Calu3 (cell line): ENCODE data around the gene TRIO. TPM values are rescaled to one million over a fixed set of nuclear protein-coding genes. Genes with fewer than 3 reads are reported as not detected.

Experiments used
- BruUV-seq: library from RNA; stranded (reverse); fragments of 400-500 nt; replicated peaks from 2 replicates; lab custom pipeline; 2021; lab: Mats Ljungman, UMichigan
- CTCF ChIA-PET: fragments of 300-600 bp; sonication (Branson Sonifier 250); formaldehyde crosslinking; loops from one replicate; lab custom pipeline; 2022; ENCODE audit warnings: antibody characterized with exemption; lab: Charles Lee
- DNase-seq: peaks from one replicate; pipeline ENCODE4 v3.0.0; 2022
- H3K27ac Mint-ChIP-seq: one replicate; pipeline ENCODE4 v1.8.0; 2022; ENCODE audit warnings: mixed read lengths; ENCODE audit not compliant: unreplicated experiment
- H3K27me3 Mint-ChIP-seq: one replicate; pipeline ENCODE4 v1.8.0; 2022; ENCODE audit warnings: mixed read lengths; ENCODE audit not compliant: unreplicated experiment
- H3K36me3 Mint-ChIP-seq: one replicate; pipeline ENCODE4 v1.8.0; 2022; ENCODE audit warnings: mild to moderate bottlenecking, moderate library complexity, mixed read lengths; ENCODE audit not compliant: insufficient read depth, unreplicated experiment
- H3K4me1 Mint-ChIP-seq: one replicate; pipeline ENCODE4 v1.8.0; 2022; ENCODE audit warnings: mild to moderate bottlenecking, low read depth, mixed read lengths; ENCODE audit not compliant: unreplicated experiment
- H3K4me3 Mint-ChIP-seq: one replicate; pipeline ENCODE4 v1.8.0; 2022; ENCODE audit warnings: mild to moderate bottlenecking, low read depth, moderate library complexity, mixed read lengths; ENCODE audit not compliant: unreplicated experiment
- H3K9me3 Mint-ChIP-seq: one replicate; pipeline ENCODE4 v1.8.0; 2022; ENCODE audit warnings: low read depth, mixed read lengths; ENCODE audit not compliant: unreplicated experiment
- CTCF ChIP-seq: fragments of 200-600 bp; IDR thresholded peaks from one replicate; pipeline ENCODE4 v1.8.0; 2022; ENCODE audit warnings: antibody characterized with exemption; ENCODE audit not compliant: unreplicated experiment
- intact Hi-C: fragments of 100-400 bp; cut with micrococcal nuclease; formaldehyde crosslinking; loops from one replicate; pipeline ENCODE4 v1.10.0; 2022; ENCODE audit not compliant: unreplicated experiment
- total RNA-seq: library from RNA; stranded (reverse); gene quantifications from 2 replicates; pipeline ENCODE4 v1.2.3, GENCODE V29; 2022

TRIO gene
- total RNA-seq, 1 experiment from 2014 or later: 183 TPM

- H3K27me3 Mint-ChIP-seq: no peaks in the 10 kb centered on the region
- no peaks in the 10 kb centered on the region for H3K36me3 Mint-ChIP-seq
- intact Hi-C loops: no loop called here
- H3K4me1 Mint-ChIP-seq: no peaks in the 10 kb centered on the region
- no peak overlapping the region for H3K4me3 Mint-ChIP-seq
- CTCF ChIA-PET: no interaction called here
- no peak overlapping the region for H3K27ac Mint-ChIP-seq
- TF ChIP-seq CTCF: no peak
- DNase-seq: no peak
- H3K9me3 Mint-ChIP-seq: no peaks in the 10 kb centered on the region
- BruUV-seq: no TSS peak
These were observed 379.6 kb downstream of the TRIO start for GRCh38 chr5:14522721-14523120.

GRCh38 chr5:14523243-14524034, 380.3 kb downstream of the TRIO start:
- H3K27me3 Mint-ChIP-seq: no peaks in the 10 kb centered on the region
- no peak for DNase-seq
- no peak for TF ChIP-seq CTCF
- no peaks in the 10 kb centered on the region for H3K36me3 Mint-ChIP-seq
- H3K9me3 Mint-ChIP-seq: no peaks in the 10 kb centered on the region
- CTCF ChIA-PET: no interaction called here
- H3K27ac Mint-ChIP-seq: no peak overlapping the region
- intact Hi-C loops: no loop called here
- H3K4me1 Mint-ChIP-seq: no peaks in the 10 kb centered on the region
- no TSS peak for BruUV-seq
- no peak overlapping the region for H3K4me3 Mint-ChIP-seq

- Mint-ChIP-seq H3K27ac (no peak overlapping the region), H3K4me1 (no peaks in the 10 kb centered on the region), H3K27me3 (no peaks in the 10 kb centered on the region), H3K9me3 (no peaks in the 10 kb centered on the region), H3K36me3 (no peaks in the 10 kb centered on the region), H3K4me3 (no peak overlapping the region)
- BruUV-seq: no TSS peak
- no peak for TF ChIP-seq CTCF
- CTCF ChIA-PET: no interaction called here
- DNase-seq: no peak
- intact Hi-C loops: no loop called here
These were observed 382.3 kb downstream of the TRIO start for GRCh38 chr5:14525397-14525796.

- DNase-seq: no peak
- intact Hi-C loops: no loop called here
- no peak for TF ChIP-seq CTCF
- H3K9me3 Mint-ChIP-seq: no peaks in the 10 kb centered on the region
- BruUV-seq: no TSS peak
- no peaks in the 10 kb centered on the region for H3K4me1 Mint-ChIP-seq
- CTCF ChIA-PET: interaction anchor here (0.7 kb wide), 1 partner anchor 12 kb away, joined by 4 read pairs; no protein-coding TSS in a partner anchor
- no peaks in the 10 kb centered on the region for H3K36me3 Mint-ChIP-seq
- no peak overlapping the region for H3K4me3 Mint-ChIP-seq
- H3K27ac Mint-ChIP-seq: no peak overlapping the region
- no peaks in the 10 kb centered on the region for H3K27me3 Mint-ChIP-seq
These were observed 383.4 kb downstream of the TRIO start for GRCh38 chr5:14526493-14526892.
